SW 1271 (cell line): Measurements from ENCODE around the gene HNRNPM.

Experiments
- DNase-seq, 2 experiments: peaks; one replicate each; lab custom pipeline; 2025; lab: John Stamatoyannopoulos, UW

HNRNPM gene

DNA sequence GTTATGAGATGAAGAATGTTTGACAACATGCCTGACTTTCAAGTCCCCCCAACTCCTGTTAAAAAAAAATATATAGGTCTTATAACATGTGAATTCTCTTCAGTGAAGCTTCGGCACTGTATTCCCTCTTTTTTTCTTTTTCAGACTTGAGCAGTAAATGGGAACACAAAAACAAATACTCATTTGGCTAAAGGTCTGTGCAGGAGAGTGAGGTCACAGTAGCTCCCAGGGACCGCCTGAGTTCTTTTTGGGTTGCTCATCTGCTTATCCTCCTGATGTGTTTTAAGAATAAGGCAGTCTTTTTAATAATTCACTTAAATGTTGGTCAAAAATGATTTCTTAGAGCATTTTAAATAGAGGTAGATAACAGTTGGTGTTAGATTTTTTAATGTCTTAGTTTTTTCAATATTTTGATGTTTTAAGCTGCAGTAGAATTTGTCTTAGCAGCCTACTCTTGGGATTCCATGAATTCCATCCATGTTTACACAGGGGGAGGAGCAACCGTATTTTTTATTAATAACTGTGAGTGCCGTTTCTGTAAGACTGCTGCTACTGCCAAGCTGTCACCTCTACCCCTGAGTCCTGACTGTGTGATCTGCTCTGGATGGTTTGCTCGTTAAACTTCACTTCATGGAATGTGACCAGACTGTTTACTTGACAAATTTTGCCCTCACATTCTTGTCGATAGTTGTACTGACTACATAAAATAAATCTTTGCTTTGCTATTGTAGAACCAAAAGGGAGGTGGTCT, 14.9 kb downstream of the HNRNPM start:
- peak in 1 of 2 experiments; percentile 53 for DNase-seq

DNA sequence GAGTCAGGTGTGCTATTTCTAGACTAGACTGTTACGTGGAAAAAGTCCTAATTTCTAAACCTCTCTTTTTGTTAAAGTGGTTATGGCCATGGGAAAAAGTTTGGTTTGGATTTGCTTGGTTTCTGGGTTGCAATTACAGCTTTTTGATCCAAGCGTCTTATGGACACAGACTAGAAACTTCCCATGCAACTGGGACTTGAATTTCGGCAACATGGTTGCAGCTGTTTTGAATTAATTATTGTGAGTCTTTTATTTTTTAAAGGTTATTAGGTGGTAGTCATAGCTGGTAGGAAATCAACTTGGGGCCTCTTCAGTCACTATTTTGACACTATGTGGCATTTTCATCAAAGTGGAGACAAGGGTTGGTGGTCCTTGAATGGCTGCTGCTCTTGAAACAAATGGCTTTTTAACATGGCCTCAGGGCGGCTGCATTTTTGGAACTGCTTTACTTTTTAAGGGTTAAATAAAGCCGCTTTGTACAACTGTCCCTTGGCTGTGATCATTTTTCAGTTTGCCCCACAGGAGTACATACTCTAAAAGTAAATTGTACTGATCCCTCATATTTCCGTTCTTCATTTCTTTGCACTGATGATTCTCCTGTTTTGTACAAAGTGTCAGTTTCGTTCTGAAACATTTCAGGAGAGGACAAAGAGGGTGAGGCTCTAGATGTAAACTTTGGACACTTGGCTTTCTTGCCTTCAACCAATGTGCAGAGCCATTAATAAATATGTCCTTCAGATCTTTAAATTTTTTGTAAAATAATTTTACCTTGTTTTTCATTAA, 15.9 kb downstream of the HNRNPM start:
- DNase-seq, result no peak

DNA sequence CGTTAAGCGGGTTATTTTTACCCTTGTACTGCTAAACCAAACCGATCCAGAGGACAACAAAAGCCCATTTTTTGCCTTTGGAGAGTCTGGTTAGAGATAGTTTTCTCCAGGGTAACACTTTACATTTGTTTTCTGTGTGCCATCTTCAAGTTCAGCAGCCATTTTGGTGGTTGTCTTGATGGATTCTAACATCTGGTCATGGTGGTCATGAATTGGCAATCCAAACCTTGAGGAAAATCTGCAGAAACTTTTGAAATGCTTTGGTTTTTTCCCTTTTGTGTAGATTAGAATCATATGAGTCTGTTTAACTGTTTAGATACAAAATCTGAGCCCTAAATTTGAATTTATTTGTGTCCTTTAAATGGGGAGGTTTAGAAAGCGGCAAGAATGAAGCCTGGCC, 16.6 kb downstream of the HNRNPM start:
- no peak for DNase-seq

DNA sequence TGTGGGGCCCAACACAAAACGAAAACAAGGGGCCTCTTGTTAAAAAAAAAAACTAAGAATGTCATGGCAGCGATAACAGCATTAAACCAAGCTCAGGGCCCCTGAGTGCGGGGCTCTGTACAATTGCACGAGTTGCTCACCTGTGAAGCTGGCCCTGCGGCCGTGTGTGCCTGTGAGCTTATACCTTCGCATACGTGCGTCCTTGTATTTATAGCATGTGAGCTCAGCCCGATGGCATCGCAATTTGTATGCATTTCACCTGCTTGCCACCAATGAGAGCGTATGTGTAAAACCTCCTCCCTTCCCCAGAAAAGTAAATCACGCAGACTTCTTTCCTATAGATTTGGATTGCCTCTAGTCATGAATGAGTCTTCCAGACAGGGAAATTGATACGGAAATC, 17.1 kb downstream of the HNRNPM start:
- DNase-seq, result no peak

DNA sequence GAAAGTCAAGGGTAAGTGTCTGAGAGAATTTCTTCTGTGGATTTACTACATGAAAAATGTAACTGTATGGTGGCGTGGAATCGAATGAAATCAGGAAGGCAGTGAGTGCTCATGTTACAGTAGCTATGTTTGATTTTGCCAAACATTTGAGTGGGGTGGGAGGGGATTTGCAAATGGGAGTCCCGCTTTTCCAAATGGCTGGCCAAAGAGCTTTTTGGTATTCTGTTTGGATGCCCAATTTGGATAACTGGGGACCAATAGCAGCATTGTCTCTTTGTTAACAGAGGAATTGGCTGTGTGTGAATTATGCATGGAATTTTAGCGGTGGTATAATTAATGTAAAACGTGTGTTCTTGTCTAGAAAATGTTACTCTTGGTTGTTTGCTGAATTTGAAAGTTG, 17.8 kb downstream of the HNRNPM start:
- DNase-seq, result no peak

DNA sequence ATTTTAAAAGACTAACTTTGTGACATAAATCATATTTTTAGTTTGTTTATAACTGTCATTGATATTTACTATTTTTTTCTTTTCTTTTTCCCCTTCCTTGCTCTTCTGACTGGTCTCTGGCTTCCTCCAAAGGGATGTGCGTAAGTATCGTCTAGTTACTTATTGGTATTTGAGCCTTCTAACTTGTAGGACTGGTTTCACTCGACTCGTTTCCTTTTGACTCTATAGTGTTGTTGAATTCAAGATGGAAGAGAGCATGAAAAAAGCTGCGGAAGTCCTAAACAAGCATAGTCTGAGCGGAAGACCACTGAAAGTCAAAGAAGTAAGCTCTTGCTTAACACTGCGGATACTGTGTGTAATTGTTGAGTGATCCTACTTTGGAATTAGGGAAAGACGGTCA, 18.6 kb downstream of the HNRNPM start:
- no peak for DNase-seq

DNA sequence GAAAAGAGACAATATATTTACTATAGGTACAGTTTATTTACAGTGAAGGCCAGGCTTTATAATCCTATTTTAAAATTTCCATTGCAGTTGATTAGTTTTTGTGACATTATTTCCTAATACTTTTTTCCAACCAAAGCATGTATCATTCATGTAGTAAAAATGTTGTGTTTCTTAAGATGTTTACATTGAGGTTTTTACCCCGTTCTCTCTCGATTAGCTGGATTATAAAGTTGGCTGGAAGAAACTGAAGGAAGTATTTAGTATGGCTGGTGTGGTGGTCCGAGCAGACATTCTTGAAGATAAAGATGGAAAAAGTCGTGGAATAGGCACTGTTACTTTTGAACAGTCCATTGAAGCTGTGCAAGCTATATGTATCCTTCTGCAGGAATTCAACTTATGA, 21.2 kb downstream of the HNRNPM start:
- DNase-seq, result no peak

DNA sequence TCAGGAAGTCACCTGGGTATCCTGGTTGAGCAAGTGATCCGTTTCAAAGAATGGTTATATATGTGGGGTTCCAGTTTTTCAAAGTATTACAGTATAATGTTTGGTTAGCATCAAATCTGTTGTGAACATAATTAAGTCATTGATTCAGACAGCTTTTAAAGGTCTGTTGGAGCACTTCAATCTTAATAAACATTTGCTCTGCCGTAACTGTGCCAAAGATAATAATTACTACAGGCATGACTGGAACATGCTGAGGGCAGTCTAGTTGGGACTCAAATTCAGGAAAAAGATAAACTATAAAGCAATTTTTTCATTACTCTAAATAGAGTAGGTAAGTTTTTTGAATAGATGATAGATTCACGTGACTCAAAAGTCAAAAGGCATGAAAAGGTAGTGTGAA, 23.3 kb downstream of the HNRNPM start:
- no peak for DNase-seq

DNA sequence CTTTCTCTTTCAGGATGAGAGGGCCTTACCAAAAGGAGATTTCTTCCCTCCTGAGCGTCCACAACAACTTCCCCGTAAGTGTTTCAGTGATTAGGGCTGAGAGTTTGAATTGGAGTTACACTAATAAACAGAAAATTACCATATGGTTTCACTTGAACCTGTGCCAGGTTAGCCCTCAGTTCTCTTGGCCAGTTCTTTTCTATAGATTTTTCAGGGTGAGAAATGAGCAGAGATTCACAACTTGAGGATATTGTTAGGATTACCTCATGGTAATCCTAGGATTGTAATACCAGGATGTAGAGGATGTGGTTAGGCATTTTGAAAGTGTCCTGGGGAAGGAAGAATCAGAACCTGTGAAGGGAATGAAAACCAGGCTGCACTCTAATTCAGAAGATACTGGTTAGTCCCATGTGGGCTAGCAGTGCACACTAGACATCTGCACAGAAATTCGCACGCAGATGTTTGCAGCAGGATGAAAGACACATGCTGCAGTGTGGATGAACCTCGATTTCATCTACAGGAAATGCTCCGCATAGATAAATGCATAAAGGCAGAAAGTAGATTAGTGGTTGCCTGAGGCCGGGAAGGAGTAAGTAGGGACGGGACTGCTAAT, 24.1 kb downstream of the HNRNPM start:
- no peak for DNase-seq

DNA sequence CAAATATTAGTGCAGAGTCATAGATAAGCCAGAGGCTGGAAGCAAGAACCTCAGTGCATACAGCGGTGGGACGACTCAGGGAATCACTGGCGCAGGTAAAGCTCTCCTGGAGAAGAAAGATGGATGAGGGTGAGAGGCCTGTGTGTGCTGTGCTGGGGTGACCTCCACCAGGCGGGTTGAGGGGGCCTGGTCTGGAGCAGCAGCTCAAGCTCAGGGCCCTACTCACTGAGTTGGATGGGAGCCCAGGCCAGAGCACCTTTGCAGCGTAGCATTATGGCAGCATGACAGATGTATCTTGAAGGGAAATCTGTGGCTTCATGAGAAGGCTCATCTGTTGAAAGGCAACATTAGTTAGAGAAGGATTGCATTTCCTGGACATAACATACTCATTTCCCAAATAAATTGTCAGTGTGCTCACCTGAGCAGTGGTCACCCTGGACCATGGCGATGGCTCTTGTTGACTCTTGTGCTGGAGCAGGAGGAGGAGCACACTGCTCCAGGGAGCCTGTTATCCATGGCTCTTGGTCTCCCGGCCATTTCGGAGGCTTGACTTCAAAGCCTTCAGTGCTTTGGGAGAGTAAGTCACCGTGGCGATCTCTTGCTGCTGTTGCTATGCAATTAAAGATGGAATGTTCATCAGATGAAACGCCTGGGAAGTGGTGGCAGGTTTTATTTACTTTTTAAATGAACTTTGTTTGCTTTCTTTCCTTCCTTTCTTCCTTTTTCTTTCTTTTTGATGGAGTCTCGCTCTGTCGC, 25.0 kb downstream of the HNRNPM start:
- DNase-seq, result no peak

DNA sequence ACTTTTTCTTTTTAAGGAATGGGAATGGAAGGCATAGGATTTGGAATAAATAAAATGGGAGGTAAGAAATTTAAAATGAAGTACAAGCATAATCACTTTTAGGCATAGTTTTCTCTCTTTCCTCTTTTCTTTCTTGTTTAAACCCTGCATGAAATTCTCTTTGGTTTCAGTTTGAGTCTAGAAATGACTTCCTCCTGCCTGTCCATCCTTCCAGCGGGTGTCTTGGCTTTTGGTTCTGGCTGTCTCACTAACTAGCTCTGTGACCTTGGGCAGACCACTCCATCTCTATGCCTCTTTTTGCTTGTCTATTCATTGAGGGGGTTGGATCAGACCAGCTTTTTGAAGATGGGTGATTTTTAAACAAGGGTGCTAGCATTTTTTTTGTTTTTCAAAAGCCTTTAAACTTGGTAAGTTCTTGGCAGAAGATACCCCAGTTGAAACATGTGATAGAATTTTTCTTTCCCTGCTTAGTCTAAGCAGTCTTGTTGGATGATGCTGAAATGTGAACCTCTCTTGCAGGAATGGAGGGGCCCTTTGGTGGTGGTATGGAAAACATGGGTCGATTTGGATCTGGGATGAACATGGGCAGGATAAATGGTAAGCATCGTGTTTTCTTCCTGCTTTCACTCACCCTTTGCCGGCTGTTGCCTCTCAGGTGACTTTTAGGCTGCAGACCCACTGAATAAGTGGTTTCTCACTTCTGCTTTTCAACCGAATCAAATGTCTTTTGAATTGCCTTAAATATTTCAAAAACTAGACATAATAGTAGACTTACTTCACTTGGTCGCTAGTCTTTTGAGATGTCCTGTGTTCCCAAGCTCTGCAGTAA, 29.1 kb downstream of the HNRNPM start:
- DNase-seq, result no peak

DNA sequence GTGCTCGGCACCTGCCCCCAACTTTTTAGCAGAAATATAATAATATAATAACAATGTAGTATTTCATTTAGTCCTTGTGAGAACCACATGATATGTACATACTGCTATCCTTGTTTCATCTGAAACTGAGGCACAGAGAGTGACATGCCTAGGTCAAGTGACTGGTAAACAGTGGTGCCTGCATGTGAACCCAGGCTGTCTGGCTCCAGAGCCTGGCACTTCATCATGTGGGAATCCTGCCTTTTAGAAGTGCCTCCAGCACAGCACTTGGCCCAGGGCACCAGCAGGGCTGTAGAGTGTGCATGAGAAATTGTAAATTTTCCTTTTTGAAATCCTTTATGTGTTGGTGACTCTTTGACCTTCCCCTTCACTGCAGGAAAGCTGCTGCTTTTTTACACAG, 30.2 kb downstream of the HNRNPM start:
- no peak for DNase-seq

DNA sequence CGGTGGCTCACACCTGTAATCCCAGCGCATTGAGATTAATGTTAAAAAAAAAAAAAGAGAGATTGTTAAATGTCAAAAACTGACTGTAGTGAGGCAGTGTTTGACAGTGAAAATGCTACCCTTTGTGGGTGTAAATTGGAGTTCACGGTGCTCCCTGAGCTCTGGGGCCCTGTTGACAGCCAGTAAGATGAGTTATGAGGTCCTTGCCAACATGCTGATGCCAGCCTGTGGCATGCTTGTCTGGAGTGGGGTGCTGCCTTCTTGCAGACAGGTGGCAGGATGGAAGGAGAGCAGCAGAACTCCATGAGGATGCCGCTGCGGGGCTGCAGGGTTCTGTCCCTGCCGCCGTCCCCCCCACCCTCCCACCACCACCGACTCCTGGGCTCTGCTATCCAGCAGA, 31.7 kb downstream of the HNRNPM start:
- no peak for DNase-seq

DNA sequence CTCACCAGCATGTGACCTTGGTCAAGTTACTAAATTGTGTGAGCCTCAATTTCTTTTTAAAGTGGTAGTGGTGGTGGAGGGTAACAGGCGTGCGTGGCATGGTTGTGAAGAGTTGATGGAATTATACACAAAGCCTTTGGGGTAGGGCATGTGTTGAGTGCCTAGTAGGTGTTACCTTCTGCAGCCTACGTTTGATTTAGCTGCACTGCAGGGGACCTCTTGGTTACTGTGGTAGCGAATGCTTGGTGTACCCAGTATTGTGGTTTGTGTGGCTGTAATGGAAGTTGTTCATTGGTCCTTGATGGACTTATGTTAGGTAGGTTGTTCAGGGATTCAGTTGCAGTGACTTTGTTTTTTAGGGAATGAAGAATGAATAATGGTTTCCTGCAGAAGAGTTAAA, 33.1 kb downstream of the HNRNPM start:
- DNase-seq, result no peak

DNA sequence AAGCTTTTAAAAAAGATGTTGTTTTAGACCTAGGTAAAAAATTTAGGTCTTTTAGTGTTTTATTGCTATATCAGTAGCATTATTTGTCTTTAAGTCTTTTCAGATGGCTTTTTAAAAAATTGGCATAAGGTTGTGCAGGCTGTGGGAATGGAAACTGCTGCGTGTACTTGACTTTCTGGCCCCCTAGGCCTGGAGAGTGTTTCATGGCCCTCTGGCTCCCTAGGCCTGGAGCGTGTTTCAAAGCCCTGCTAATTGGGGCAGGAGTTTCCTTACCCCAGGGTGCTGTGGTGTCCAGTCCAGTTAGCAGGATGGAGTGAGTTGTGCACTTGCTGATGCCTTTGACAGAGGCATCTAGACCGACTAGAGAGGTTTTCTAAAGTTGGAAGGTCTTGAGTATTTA, 33.8 kb downstream of the HNRNPM start:
- DNase-seq, result no peak

DNA sequence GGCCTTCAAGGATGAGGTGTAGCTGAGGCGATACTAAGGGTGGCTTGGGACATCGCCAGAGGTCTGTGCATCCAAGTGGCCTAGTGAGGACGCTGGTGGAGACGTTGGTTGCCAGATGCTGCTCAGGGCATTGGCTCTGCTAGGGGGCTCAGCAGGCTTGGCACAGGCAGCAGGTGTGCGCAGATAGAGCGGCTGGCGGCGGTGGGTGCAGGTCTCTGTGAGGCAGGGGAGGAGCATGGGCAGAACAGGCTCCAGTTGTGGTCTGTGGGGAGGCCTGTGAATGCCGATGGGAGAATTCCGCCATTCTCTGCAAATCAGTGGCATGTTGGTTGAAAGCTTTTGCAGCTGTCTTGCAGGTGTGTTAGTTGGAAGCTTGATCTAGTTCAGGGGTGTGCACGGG, 36.4 kb downstream of the HNRNPM start:
- DNase-seq, result no peak

DNA sequence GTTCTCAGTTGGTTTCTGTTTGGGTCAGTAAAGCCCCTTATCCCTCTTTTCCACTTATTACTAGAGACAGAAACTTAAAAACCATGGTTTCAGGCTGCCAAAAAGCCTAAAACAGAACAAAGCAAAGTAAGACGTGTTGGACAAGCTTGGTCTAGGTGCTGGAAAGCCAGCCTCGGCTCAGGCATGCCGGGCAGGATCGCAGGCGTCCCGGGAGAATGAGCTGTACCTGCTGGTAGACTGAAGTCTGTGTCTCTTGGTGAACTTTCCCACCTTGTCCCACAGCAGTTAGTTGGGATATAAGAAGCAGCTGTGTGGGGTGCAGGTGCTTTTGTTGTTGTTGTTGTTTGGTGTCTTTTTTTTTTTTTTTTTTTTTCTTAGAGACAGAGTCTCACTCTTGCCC, 36.8 kb downstream of the HNRNPM start:
- no peak for DNase-seq

DNA sequence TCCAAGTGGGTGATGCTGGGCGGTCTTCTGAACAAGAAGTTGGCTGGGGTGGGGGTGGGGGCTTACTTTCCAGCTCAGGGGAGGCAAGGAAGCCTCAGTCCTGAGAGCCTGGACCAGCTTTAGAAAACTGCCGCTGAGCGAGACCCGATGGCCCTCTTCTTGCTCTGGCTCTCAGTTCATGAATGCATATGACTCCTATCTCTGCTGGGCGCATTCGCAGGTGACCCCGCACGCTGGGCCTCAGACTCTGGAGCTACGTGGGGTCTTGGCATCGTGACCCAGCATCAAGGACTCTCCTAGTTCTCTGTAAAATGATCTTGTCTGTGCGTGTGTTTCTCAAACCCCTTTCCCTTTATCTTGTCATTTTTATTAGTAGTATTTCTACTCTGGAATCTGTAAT, 37.9 kb downstream of the HNRNPM start:
- no peak for DNase-seq

DNA sequence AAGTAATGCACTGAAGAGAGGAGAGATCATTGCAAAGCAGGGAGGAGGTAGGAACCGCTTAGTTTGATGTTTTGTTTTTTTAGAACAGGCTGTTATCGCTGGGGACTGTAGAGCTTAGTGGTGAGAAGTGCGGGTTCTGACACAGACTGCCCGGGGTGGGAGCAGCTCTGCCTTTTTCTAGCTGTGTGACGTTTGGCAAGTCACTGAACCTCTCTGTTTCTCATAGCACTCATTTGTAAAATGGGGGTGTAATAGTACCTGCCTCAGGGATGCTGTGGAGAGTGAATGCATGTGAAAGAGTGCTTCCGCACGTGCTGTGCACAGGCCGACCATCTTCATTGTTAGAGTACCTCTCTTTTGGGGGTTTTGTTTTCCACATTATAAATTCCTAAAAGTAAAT, 38.4 kb downstream of the HNRNPM start:
- DNase-seq, result no peak

DNA sequence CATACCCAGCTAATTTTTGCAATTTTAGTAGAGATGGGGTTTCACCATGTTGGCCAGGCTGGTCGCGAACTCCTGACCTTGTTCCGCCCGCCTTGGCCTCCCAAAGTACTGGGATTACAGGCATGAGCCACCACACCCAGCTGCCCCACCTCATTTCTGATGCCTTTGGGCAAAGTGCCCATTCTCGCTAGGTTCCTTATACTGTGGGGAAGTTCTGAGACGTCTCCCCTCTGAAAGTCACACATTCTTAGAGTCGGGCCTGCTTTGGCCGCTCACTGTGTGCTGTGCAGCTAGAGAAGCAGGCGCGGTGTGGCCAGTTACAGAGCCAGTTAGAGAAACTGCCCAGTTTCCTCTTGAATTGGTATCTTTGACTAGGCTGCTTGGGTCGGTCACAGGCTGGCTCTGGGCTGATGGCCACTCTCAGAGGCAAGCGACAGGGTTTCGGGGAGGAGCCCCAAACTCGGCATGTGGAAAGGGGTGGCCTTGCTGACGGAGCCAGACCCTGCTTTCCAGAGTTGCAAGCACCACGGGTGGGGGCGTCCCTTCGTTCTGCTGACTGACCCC, 39.6 kb downstream of the HNRNPM start:
- no peak for DNase-seq
